AG08395 (cell line): ENCODE measurements around the gene WDR6.
A peak's percentile ranks its signal among the peaks of the same experiment; 100 is the strongest.

Experiments used
- DNase-seq: peaks from one replicate; pipeline ENCODE4 v3.0.0; 2012; ENCODE audit warnings: mixed read lengths, low spot score

WDR6 gene

DNA sequence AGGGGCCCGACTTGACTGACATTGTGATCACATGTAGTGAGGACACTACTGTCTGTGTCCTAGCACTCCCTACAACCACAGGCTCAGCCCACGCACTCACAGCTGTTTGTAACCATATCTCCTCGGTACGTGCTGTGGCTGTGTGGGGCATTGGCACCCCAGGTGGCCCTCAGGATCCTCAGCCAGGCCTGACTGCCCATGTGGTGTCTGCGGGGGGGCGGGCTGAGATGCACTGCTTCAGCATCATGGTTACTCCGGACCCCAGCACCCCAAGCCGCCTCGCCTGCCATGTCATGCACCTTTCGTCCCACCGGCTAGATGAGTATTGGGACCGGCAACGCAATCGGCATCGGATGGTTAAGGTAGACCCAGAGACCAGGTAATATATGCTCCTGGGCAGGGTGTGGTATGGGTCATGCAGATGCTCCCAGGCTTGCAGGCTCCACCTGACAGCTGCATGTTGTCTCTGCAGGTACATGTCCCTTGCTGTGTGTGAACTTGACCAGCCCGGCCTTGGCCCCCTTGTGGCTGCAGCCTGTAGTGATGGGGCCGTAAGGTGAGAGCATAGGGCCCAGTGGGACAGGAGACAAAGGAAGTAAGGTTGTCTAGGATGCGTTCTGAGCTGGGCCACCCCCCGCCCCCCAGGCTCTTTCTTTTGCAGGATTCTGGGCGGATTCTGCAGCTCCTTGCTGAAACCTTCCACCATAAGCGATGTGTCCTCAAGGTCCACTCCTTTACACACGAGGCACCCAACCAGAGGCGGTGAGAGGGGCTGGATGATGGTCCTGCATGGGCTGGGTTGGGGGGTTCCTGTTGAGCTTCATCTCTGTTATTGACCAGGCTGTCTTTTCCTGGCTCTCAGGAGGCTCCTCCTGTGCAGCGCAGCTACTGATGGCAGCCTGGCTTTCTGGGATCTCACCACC lies 6.8 kb downstream of the WDR6 start:
- peak; percentile 29 for DNase-seq

- no peak for DNase-seq
Measured at GRCh38 chr3:49015072-49015471, 7.9 kb downstream of the WDR6 start.

GRCh38 chr3:49015765-49016164 lies 8.6 kb downstream of the WDR6 start:
- DNase-seq = no peak

- no peak for DNase-seq
Measured at GRCh38 chr3:49016414-49017228, 9.4 kb downstream of the WDR6 start.

GRCh38 chr3:49017229-49017970 lies 10.2 kb downstream of the WDR6 start:
- DNase-seq = no peak

- peak; percentile 47 for DNase-seq
Measured at GRCh38 chr3:49017971-49018706, 10.9 kb downstream of the WDR6 start, which contains the start of gene DALRD3. Gene DALRD3 (minus strand): TSS chr3:49018580. CDS start chr3:49018564, 16 bp downstream.

DNA sequence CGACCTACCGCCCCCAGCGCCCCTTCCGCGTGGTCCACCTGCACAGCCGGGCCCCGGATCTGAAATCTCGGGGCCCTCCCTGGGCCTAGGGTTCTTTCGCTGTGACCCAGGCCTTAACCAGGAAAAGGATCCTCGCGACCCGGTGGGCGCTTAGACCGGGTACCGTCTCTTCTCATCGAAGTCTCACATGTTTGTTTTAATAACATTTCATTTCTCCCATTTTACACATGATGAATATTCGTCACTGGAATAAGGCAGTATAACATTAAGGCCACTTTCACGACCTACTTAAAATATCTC lies 11.5 kb downstream of the WDR6 start:
- no peak for DNase-seq

DNA sequence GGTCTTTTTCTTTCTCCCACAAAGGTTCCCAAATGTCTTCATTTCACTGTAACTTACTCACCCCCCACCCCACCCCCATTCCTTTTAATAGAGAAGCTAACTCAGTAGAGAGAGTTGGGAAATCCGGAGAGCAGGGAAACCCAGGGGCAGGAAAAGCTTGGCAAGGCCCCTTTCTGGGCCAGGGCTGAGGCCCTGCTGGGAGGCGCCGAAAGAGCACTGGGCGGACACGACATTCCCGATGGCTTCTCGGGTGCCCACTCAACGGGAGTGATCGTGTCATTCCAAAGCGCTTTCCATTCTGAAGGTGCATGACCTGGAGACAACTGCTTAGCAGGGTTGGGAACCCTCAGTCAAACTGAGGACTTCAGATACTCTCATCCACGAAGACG lies 12.7 kb downstream of the WDR6 start:
- DNase-seq = no peak

GRCh38 chr3:49020330-49021212 lies 13.4 kb downstream of the WDR6 start:
- peak; percentile 11 for DNase-seq

DNA sequence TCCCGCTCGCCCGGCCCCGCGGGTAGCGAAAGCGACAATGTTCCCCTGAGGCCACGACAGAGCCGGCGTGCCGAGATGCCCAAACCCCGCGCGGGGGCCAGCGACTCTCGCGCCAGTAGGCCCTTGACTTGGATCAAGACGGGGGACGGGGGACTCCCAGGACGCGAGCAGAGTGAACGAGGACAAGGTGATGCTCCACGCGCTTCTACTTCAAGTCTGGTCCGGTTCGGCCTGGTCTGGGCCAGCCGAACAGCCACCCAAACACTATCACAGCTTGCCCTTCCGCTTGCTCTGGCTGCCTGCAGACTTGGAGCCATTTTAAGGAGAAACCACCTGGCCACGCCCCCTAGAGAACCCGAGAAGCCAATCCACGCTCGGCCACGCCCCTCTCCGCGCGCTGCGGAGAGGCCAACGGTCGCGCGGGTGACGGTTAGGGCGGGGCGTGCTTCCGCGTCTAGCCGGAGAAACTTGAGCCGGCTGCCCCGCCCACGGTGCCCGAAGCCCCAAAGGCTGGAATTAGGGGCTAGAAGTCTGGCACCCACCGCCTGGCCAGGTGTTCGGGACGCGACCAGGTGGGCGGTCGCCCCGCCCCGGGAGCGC lies 14.1 kb downstream of the WDR6 start:
- DNase-seq = peak; percentile 97

GRCh38 chr3:49021813-49022687 lies 14.9 kb downstream of the WDR6 start, which contains the start of gene NDUFAF3:
Gene NDUFAF3 (plus strand): TSS chr3:49022121. CDS start chr3:49022145, 24 bp downstream.
- DNase-seq = peak; percentile 88

- DNase-seq = no peak
Measured at GRCh38 chr3:49022688-49023171, 15.5 kb downstream of the WDR6 start.

GRCh38 chr3:49023775-49024174 lies 16.6 kb downstream of the WDR6 start:
- DNase-seq = no peak

- DNase-seq = no peak
Measured at GRCh38 chr3:49024449-49024848, 17.3 kb downstream of the WDR6 start.

- no peak for DNase-seq
Measured at GRCh38 chr3:49025005-49025792, 18.0 kb downstream of the WDR6 start.

GRCh38 chr3:49025793-49026520 lies 18.8 kb downstream of the WDR6 start:
- no peak for DNase-seq

- no peak for DNase-seq
Measured at GRCh38 chr3:49026536-49026935, 19.3 kb downstream of the WDR6 start.
